ENCODE measurements around the gene GALNT10. TPM values are rescaled to one million over a fixed set of nuclear protein-coding genes. Genes with fewer than 3 reads are reported as not detected.

Gene GALNT10
- total and polyA plus RNA-seq, 2 of the 4 experiments (the other 2 are of a cell fraction), result 46.2 to 67.0 TPM

GRCh38 chr5:154277499-154277898 is 87.0 kb downstream of the GALNT10 start:
- WGBS, 2 experiments (ENCODE audit: extremely low coverage in 2 of 2, insufficient read length in 1 of 2), result no CpG with 5 or more reads among the region's 1 CpG
- H3K9ac ChIP-seq (ENCODE audit: low read depth, low read length), result peak overlapping the region; percentile 9; the same call in 1 of the 2 replicates
- peak overlapping the region; percentile 46; the same call in 1 of the 2 replicates for H3K14ac ChIP-seq (replicated peaks; ENCODE audit: low read depth, low read length)
- ATAC-seq (ENCODE audit: low read depth) (no peak), DNase-seq (no peak)
- peak overlapping the region; percentile 65 for H3K4me2 ChIP-seq (ENCODE audit: low read depth, low read length)
- POLR2A ChIA-PET (ENCODE audit: unreplicated experiment), result interaction anchor here (0.5 kb wide), 1 partner anchor 169 kb away, joined by 3 read pairs; no protein-coding TSS in a partner anchor
- peak overlapping the region; percentile 90 for H3K18ac ChIP-seq (ENCODE audit: low read depth, low read length)
- BruUV-seq (replicated peaks), result no TSS peak
- H2BK120ac ChIP-seq (ENCODE audit: low read depth, low read length), result peak overlapping the region; percentile 78
- H2AFZ ChIP-seq (replicated peaks; ENCODE audit: low read length, poor library complexity), result no peak overlapping the region
- TF ChIP-seq POLR2A (IDR thresholded peaks at IDR 0.05; ENCODE audit: low read depth, low read length) (no peak), CHD1 (IDR thresholded peaks at IDR 0.05; ENCODE audit: low read depth, low read length) (no peak)
- peaks cover 23% of the 10 kb centered on the region for H3K9me1 ChIP-seq (ENCODE audit: insufficient read depth, low read length)
- H3K23ac ChIP-seq (ENCODE audit: low read depth, low read length), result peak overlapping the region; percentile 50; the same call in 1 of the 2 replicates
- H2AK5ac ChIP-seq (ENCODE audit: low read depth, low read length), result peak overlapping the region; percentile 67; the same call in 1 of the 2 replicates
- H2BK20ac ChIP-seq (ENCODE audit: low read depth, low read length), result peak overlapping the region; percentile 70
- H3K36me3 ChIP-seq (ENCODE audit: control insufficient read depth, insufficient read depth, low read length), result no peaks in the 10 kb centered on the region
- in situ Hi-C loops (cut with MboI; ENCODE audit: low sequenced_read_pairs) (no loop called here), dilution Hi-C loops (cut with HindIII; ENCODE audit: low sequenced_read_pairs, unreplicated experiment) (no loop called here), intact Hi-C loops (cut with micrococcal nuclease) (loop anchor here (2.0 to 5.0 kb wide), 2 partner anchors 79 to 115 kb away; no protein-coding TSS in a partner anchor)
- peak overlapping the region; percentile 19; the same call in 1 of the 2 replicates for H3K56ac ChIP-seq (ENCODE audit: extremely low read depth, insufficient read depth, low read length)
- H2BK15ac ChIP-seq (ENCODE audit: low read depth, low read length), result no peak overlapping the region
- peak overlapping the region; percentile 62 for H2BK5ac ChIP-seq (ENCODE audit: low read depth, low read length, poor library complexity, severe bottlenecking)
- H3K27me3 ChIP-seq (ENCODE audit: control insufficient read depth, insufficient read depth, low read length), result no peaks in the 10 kb centered on the region
- peak overlapping the region; percentile 82; the same call in 1 of the 2 replicates for H3K27ac ChIP-seq (ENCODE audit: insufficient read depth, low read length)
- H3K4ac ChIP-seq (ENCODE audit: low read depth, low read length), result peak overlapping the region; percentile 87
- H3K79me1 ChIP-seq (ENCODE audit: low read depth in 1 of 2, low read length in 2 of 2), result peaks cover 7 to 57% of the 10 kb centered on the region in 2 experiments; a peak in 3 of 4 replicates
- no peak overlapping the region for H4K91ac ChIP-seq (ENCODE audit: insufficient read depth, low read depth, low read length)
- H3K4me3 ChIP-seq (ENCODE audit: insufficient read depth, low read depth, low read length), result no peak overlapping the region
- no peak overlapping the region for H2AK9ac ChIP-seq (replicated peaks; ENCODE audit: low read depth, low read length, poor library complexity)
- H4K20me1 ChIP-seq (ENCODE audit: insufficient read depth, low read length), result peaks cover 4% of the 10 kb centered on the region; the same call in 1 of the 2 replicates
- peak overlapping the region in 1 of 2 experiments; percentile 20; a peak in 1 of 4 replicates for H4K8ac ChIP-seq (ENCODE audit: low read depth in 2 of 2, low read length in 2 of 2)
- no peaks in the 10 kb centered on the region for H3K9me3 ChIP-seq (ENCODE audit: control insufficient read depth, insufficient read depth, low read length)
- CTCF ChIA-PET, result interaction anchor here (0.8 to 2.0 kb wide), 3 partner anchors 31 to 128 kb away, joined by 3 to 4 read pairs (median 4); no protein-coding TSS in a partner anchor
- peaks cover 27% of the 10 kb centered on the region for H3K4me1 ChIP-seq (ENCODE audit: control insufficient read depth, insufficient read depth, low read length)
- peak overlapping the region; percentile 73 for H4K5ac ChIP-seq (ENCODE audit: low read depth, low read length)

Data from IMR-90 (cell line).